Measurements from ENCODE around the gene SHROOM1.

The SHROOM1 gene

DNA sequence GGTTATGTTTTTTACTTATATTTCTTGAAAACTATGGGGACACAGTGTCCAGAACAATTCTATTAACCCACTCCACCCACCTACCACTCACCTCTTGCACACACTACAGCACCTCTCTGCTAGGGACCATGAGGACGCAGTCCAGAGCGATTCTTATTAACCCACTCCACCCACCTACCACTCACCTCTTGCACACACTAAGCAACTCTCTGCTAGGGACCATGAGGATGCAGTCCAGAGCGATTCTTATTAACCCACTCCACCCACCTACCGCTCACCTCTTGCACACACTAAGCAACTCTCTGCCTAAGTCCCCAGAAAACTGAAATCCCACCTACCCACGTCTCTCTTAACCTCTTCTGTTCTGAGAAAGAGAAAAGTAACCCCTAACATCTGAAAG, 2.2 kb upstream of the SHROOM1 start:
- peak; percentile 22 for DNase-seq (ENCODE audit: low read depth)
- no peak overlapping the region for H3K4me3 ChIP-seq (ENCODE audit: low read depth, low read length)
- TF ChIP-seq, protein P1, sequence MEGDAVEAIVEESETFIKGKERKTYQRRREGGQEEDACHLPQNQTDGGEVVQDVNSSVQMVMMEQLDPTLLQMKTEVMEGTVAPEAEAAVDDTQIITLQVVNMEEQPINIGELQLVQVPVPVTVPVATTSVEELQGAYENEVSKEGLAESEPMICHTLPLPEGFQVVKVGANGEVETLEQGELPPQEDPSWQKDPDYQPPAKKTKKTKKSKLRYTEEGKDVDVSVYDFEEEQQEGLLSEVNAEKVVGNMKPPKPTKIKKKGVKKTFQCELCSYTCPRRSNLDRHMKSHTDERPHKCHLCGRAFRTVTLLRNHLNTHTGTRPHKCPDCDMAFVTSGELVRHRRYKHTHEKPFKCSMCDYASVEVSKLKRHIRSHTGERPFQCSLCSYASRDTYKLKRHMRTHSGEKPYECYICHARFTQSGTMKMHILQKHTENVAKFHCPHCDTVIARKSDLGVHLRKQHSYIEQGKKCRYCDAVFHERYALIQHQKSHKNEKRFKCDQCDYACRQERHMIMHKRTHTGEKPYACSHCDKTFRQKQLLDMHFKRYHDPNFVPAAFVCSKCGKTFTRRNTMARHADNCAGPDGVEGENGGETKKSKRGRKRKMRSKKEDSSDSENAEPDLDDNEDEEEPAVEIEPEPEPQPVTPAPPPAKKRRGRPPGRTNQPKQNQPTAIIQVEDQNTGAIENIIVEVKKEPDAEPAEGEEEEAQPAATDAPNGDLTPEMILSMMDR (IDR thresholded peaks at IDR 0.05; ENCODE audit: low read depth, low read length, missing control alignments) = no peak

DNA sequence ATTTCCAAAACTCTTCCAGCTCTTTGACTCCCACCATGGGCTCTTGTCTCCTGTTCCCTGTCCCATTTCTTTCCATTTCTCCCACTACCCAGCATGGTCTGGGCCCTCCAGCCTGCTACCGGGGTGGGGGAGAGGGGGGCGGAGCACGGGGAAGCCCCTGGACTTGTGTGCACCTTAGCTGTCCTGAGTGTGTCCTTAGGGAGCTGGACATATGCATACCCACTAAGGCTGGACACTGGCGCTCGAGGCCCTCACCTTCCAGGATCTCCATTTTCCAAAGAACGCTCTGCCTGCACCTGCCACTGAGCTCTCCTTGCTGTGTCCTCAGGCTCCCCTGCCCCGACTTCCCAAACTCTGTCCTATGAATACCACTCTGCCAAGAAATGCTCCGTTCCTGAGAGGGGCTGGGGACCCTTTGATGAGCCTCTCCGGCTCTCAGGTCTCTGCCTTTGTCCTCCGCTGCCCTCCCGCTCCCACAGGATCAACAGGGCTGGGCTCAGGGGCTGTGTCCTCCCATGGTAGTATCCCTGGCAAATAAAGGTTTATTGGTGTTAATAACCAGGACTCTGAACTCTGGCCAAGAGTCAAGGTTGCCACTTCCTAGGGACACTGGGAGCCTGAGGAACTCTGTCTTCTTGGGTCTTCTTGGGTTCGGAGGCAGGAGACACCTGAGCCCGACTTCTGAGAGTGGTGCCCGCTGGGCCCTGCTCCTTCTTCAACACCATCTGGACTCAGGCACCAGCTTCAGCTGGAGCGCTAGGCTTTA, 831 bp upstream of the SHROOM1 start:
- TF ChIP-seq, protein P1 (IDR thresholded peaks at IDR 0.05; ENCODE audit: low read depth, low read length, missing control alignments) = no peak
- peak overlapping the region; percentile 71 for H3K4me3 ChIP-seq (ENCODE audit: low read depth, low read length)
- no peak for DNase-seq (ENCODE audit: low read depth)

DNA sequence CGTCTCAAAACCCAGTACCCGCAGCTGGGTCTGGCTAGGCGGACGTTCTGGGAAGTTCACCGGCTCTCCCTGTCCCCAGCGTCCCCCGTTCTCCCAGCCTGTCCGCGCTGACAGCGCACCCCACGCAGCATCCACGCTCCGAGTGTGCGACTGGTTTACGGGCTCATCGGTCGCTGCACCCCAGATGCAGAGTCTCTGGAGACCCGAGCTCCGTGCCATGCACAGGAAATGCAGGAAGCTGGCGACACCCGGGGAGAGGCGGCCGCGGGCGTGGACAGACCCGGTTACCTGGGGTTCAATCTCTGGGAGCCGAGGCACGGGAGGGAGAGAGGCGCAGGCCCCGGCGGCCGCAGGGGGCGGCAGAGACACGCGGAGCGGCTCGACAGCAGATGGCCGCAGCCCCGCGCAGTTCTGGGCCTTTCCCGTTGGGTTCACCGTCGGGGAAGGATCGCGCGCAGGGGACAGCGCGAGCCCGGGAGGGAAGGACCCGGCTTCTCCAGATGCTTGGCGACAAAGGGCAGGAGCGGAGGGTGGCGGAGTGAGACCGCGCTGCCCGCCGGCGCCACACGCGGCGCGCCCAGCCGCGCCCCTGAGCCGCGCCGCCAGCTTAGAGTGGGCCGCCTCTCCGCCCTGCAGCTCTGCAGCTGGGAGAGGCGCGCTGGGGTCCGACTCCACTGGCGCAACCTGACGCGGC, 558 bp downstream of the SHROOM1 start:
- TF ChIP-seq, protein P1 (IDR thresholded peaks at IDR 0.05; ENCODE audit: low read depth, low read length, missing control alignments) = peak; percentile 90
- peak; percentile 19 for DNase-seq (ENCODE audit: low read depth)
- peak overlapping the region; percentile 71 for H3K4me3 ChIP-seq (ENCODE audit: low read depth, low read length)

DNA sequence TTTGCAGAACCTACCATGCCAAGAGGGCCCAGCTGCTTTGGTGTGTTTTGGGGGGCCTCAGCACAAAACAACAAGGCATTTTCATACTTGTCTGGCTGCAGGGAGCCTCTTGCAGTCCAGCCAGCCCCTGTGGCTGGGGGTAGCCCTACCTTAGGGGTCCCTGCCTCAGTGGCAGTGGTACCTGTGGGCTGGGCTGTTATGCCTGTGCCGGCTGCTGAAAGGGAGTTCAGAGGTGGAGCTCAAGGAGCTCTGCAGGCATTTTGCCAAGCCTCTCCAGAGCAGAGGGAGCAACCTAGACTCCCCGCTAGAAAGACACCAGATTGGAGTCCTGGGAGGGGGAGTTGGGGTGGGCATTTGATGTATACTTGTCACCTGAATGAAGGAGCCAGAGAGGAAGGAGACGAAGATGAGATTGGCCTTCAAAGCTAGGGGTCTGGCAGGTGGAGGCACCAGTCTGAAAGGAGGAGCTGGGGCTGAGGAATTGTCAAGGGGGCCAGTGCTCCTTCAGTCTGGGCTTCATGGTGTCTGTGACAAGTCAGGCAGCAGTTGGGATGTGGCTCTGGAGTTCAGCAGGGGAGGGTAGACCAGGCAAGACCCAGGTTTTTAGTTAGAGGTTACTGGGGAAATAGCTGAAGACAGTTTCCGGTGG, 1.5 kb downstream of the SHROOM1 start:
- H3K4me3 ChIP-seq (ENCODE audit: low read depth, low read length) = no peak overlapping the region
- TF ChIP-seq, protein P1 (IDR thresholded peaks at IDR 0.05; ENCODE audit: low read depth, low read length, missing control alignments) = no peak
- no peak for DNase-seq (ENCODE audit: low read depth)

DNA sequence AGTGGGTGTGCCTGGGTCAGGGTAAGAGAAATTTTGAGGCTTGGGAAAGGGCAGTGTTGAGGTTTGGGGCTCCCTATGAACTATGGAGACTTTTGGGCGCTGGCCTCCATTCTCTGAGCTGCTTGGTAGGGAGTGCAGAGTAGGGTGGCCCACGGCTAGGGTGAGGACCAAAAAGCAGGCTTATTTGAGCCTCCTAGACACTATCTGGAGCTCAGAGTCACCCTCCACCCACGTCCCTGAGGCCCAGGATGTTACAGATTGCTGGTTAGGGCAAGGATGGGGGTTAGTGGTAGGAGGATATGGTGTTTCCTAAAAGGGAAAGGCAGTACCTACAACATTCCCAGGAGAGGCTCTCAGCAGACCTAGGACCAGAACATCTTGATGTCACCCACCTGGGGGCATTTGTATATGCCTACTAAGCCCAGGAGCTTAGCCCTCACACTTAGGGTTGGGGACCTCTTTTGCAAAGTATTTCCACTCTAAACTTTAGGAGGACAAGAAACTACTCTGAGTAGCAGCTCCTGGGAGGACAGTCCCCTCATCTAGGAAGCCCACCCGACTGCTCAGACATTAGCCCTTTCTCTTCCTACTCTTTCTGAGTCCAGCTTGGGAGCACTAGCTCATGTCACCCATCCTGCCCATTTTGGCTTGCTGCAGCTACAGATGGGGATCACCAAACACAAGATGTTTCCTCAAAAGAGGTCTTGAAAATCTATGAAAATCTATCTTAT, 2.3 kb downstream of the SHROOM1 start:
- H3K4me3 ChIP-seq (ENCODE audit: low read depth, low read length) = no peak overlapping the region
- TF ChIP-seq, protein P1 (IDR thresholded peaks at IDR 0.05; ENCODE audit: low read depth, low read length, missing control alignments) = no peak
- no peak for DNase-seq (ENCODE audit: low read depth)

DNA sequence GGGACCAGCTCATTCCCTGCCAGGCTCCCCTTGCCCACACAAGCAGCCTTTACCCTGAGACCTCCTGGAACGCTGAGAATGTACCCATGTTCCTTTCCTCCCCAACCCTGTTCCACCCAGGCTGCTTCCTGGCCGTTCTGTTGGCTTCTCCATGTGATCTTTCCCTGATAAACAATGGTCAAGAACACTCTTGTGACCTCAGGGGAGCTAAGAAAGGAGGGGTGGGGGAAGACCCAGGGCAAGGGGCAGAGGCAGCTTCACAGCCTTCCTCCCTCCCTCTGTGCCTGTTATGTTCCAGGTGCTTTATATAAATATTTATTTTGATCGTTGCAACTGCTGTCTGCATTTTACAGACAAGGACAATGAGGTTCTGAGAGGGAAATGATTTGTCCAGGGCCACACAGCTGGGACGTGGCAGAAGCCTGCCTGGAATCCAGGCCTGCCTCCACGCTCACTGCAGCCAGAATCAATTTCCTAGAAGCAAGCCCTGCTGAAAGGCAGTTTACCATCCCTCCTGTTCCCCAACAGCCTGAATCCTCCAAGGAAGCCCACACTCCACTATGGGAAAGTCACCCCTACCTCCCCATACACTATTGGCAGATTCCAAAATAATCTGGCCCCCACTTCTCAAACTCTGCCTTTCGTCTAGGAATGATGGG, 3.9 kb downstream of the SHROOM1 start:
- TF ChIP-seq, protein P1 (IDR thresholded peaks at IDR 0.05; ENCODE audit: low read depth, low read length, missing control alignments) = no peak
- H3K4me3 ChIP-seq (ENCODE audit: low read depth, low read length) = no peak overlapping the region
- no peak for DNase-seq (ENCODE audit: low read depth)

Measured in GM12864 (cell line).